Measurements from ENCODE around the gene ADCY7.
A peak's percentile ranks its signal among the peaks of the same experiment; 100 is the strongest.

The ADCY7 gene

GRCh38 chr16:50273382-50273690 is 7.0 kb downstream of the ADCY7 start:
- Histone ChIP-seq H3K36me3 (ENCODE audit: low read depth) (no peaks in the 10 kb centered on the region), H3K27ac (ENCODE audit: poor library complexity, severe bottlenecking) (no peak overlapping the region), H3K4me3 (ENCODE audit: severe bottlenecking) (no peak overlapping the region), H3K4me1 (ENCODE audit: insufficient read depth, poor library complexity, severe bottlenecking) (no peaks in the 10 kb centered on the region), H3K9me3 (ENCODE audit: severe bottlenecking) (no peaks in the 10 kb centered on the region), H3K27me3 (ENCODE audit: insufficient read depth, poor library complexity, severe bottlenecking) (no peaks in the 10 kb centered on the region)
- ATAC-seq (ENCODE audit: low read depth), result no peak
- DNase-seq (ENCODE audit: low spot score), result peak; percentile 17
- no peak for TF ChIP-seq CTCF (IDR thresholded peaks at IDR 0.05; ENCODE audit: poor library complexity, severe bottlenecking)

- Histone ChIP-seq H3K36me3 (ENCODE audit: low read depth) (no peaks in the 10 kb centered on the region), H3K4me3 (ENCODE audit: severe bottlenecking) (no peak overlapping the region), H3K9me3 (ENCODE audit: severe bottlenecking) (no peaks in the 10 kb centered on the region), H3K27ac (ENCODE audit: poor library complexity, severe bottlenecking) (no peak overlapping the region), H3K27me3 (ENCODE audit: insufficient read depth, poor library complexity, severe bottlenecking) (no peaks in the 10 kb centered on the region), H3K4me1 (ENCODE audit: insufficient read depth, poor library complexity, severe bottlenecking) (no peaks in the 10 kb centered on the region)
- DNase-seq (ENCODE audit: low spot score), result no peak
- no peak for ATAC-seq (ENCODE audit: low read depth)
- no peak for TF ChIP-seq CTCF (IDR thresholded peaks at IDR 0.05; ENCODE audit: poor library complexity, severe bottlenecking)
Measured at GRCh38 chr16:50273888-50274325, 7.6 kb downstream of the ADCY7 start.

- TF ChIP-seq CTCF (IDR thresholded peaks at IDR 0.05; ENCODE audit: poor library complexity, severe bottlenecking), result no peak
- H3K4me3 ChIP-seq (ENCODE audit: severe bottlenecking), result no peak overlapping the region
- DNase-seq (ENCODE audit: low spot score), result peak; percentile 45
- no peaks in the 10 kb centered on the region for H3K4me1 ChIP-seq (ENCODE audit: insufficient read depth, poor library complexity, severe bottlenecking)
- no peaks in the 10 kb centered on the region for H3K36me3 ChIP-seq (ENCODE audit: low read depth)
- no peak for ATAC-seq (ENCODE audit: low read depth)
- no peaks in the 10 kb centered on the region for H3K9me3 ChIP-seq (ENCODE audit: severe bottlenecking)
- H3K27ac ChIP-seq (ENCODE audit: poor library complexity, severe bottlenecking), result no peak overlapping the region
- no peaks in the 10 kb centered on the region for H3K27me3 ChIP-seq (ENCODE audit: insufficient read depth, poor library complexity, severe bottlenecking)
Measured at GRCh38 chr16:50274326-50275097, 8.2 kb downstream of the ADCY7 start.

- DNase-seq (ENCODE audit: low spot score) (peak; percentile 32), ATAC-seq (ENCODE audit: low read depth) (no peak)
- no peak for TF ChIP-seq CTCF (IDR thresholded peaks at IDR 0.05; ENCODE audit: poor library complexity, severe bottlenecking)
- Histone ChIP-seq H3K4me1 (ENCODE audit: insufficient read depth, poor library complexity, severe bottlenecking) (no peaks in the 10 kb centered on the region), H3K4me3 (ENCODE audit: severe bottlenecking) (no peak overlapping the region), H3K27ac (ENCODE audit: poor library complexity, severe bottlenecking) (no peak overlapping the region), H3K36me3 (ENCODE audit: low read depth) (no peaks in the 10 kb centered on the region), H3K9me3 (ENCODE audit: severe bottlenecking) (no peaks in the 10 kb centered on the region), H3K27me3 (ENCODE audit: insufficient read depth, poor library complexity, severe bottlenecking) (no peaks in the 10 kb centered on the region)
Measured at GRCh38 chr16:50275098-50275415, 8.7 kb downstream of the ADCY7 start.

Data from RWPE2 (cell line).